HG03469 (cell line): Measurements from ENCODE around the gene POLR1B.
"Not testable (repeated sequence)": the region's sequence is repeated elsewhere in the genome, so short reads cannot be mapped to it uniquely, and the experiment has no call there.

ENCODE experiments used
- ATAC-seq: cut with Tn5 transposase; IDR thresholded peaks from one replicate; pipeline ENCODE4 v1.9.1; 2021; ENCODE audit warnings: mild to moderate bottlenecking, moderate library complexity, moderate number of reproducible peaks; ENCODE audit not compliant: unreplicated experiment

The POLR1B gene

GRCh38 chr2:112542123-112542983 is at the start of gene POLR1B:
POLR1B (plus strand) TSS chr2:112542465; CDS start chr2:112542495, 30 bp downstream.
- peak; percentile 63 for ATAC-seq

GRCh38 chr2:112493048-112493447 is 49.2 kb upstream of the POLR1B start:
- no peak for ATAC-seq

- ATAC-seq, result no peak
Measured at GRCh38 chr2:112493858-112494648, 48.2 kb upstream of the POLR1B start.

GRCh38 chr2:112494828-112495227 is 47.4 kb upstream of the POLR1B start:
- no peak for ATAC-seq

- not testable (repeated sequence) for ATAC-seq
Measured at GRCh38 chr2:112495878-112496277, 46.4 kb upstream of the POLR1B start.

- not testable (repeated sequence) for ATAC-seq
Measured at GRCh38 chr2:112500850-112501484, 41.3 kb upstream of the POLR1B start.

- not testable (repeated sequence) for ATAC-seq
Measured at GRCh38 chr2:112509239-112509998, 32.8 kb upstream of the POLR1B start.

GRCh38 chr2:112516801-112517200 is 25.5 kb upstream of the POLR1B start:
- no peak for ATAC-seq

GRCh38 chr2:112518807-112519206 is 23.5 kb upstream of the POLR1B start:
- no peak for ATAC-seq

- no peak for ATAC-seq
Measured at GRCh38 chr2:112519506-112519905, 22.8 kb upstream of the POLR1B start.

GRCh38 chr2:112520234-112520783 is 22.0 kb upstream of the POLR1B start:
- no peak for ATAC-seq

GRCh38 chr2:112523291-112523777 is 18.9 kb upstream of the POLR1B start:
- no peak for ATAC-seq

- ATAC-seq, result not testable (repeated sequence)
Measured at GRCh38 chr2:112524276-112524675, 18.0 kb upstream of the POLR1B start.

- ATAC-seq, result no peak
Measured at GRCh38 chr2:112528541-112528940, 13.7 kb upstream of the POLR1B start.

GRCh38 chr2:112529757-112530156 is 12.5 kb upstream of the POLR1B start:
- no peak for ATAC-seq

- ATAC-seq, result no peak
Measured at GRCh38 chr2:112530728-112531127, 11.5 kb upstream of the POLR1B start.

GRCh38 chr2:112534826-112535225 is 7.4 kb upstream of the POLR1B start:
- ATAC-seq, result no peak

- ATAC-seq, result not testable (repeated sequence)
Measured at GRCh38 chr2:112536665-112537064, 5.6 kb upstream of the POLR1B start.

- ATAC-seq, result no peak
Measured at GRCh38 chr2:112539306-112539705, 3.0 kb upstream of the POLR1B start.

GRCh38 chr2:112540906-112541305 is 1.4 kb upstream of the POLR1B start:
- no peak for ATAC-seq
